ENCODE measurements around the gene IL34. TPM values are rescaled to one million over a fixed set of nuclear protein-coding genes. Genes with fewer than 3 reads are reported as not detected.

IL34 gene
- total and polyA plus RNA-seq, 2 of the 13 experiments (the other 11 are each of a cell fraction or from before 2014, with no cell fraction given) = 1.2 to 1.3 TPM

DNA sequence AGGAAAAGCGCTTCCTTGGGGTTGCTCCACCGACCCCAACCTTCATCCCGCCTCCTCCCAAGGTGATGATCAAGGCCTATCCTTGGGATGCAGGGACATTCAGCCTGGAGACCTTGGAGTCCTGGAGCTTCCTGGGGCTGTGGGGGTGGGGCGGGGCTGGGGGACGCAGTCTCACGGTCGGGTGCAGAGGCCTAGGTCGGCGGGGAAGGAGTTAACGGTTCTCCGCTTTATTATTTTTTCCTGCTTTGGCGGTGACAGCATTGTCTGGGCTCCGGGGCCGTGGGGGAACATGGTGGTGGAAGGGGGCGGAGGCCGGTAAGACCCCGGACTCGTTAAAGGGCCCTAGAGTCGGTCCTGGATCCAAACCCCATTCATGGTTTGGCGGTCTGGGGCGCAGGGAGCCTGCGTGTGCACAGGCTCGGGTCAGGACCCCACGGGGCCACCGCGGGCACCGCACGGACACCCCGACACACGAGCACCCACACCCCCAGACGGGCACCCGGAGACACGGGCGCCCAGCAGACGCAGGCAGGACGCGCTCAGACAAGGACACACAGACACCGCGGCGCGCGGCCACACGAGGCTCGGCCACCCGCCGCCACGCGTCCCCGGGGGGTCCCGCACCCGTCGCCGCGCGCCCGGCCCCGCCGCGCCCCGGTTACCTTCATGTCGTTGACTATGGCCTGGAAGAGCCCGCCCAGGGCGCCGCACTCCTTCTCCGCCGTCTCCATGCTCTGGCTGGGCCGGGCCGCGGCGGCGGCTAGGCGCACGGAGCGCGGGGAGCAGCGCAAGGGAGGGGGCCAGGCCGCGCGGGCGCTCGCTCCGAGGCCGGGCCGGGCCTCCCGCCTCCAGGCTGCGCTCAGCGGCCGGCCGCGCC, 38.9 kb downstream of the IL34 start (continued):
- no peak for TF ChIP-seq HOXA9 (CRISPR knock-in tag; IDR thresholded peaks at IDR 0.05; ENCODE audit: borderline replicate concordance)
- TF ChIP-seq NPAS2 (CRISPR knock-in tag; IDR thresholded peaks at IDR 0.05; ENCODE audit: borderline replicate concordance) = no peak
- peak; percentile 15; the same call in 1 of the 2 replicates for TF ChIP-seq YEATS4 (CRISPR knock-in tag; IDR thresholded peaks at IDR 0.05; ENCODE audit: borderline replicate concordance)
- no peak for TF ChIP-seq ZNF251 (CRISPR knock-in tag; IDR thresholded peaks at IDR 0.05)
- TF ChIP-seq BRD4 (CRISPR knock-in tag; IDR thresholded peaks at IDR 0.05) = no peak
- TF ChIP-seq, protein P1, sequence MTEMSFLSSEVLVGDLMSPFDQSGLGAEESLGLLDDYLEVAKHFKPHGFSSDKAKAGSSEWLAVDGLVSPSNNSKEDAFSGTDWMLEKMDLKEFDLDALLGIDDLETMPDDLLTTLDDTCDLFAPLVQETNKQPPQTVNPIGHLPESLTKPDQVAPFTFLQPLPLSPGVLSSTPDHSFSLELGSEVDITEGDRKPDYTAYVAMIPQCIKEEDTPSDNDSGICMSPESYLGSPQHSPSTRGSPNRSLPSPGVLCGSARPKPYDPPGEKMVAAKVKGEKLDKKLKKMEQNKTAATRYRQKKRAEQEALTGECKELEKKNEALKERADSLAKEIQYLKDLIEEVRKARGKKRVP (CRISPR knock-in tag; IDR thresholded peaks at IDR 0.05) = no peak
- TF ChIP-seq, protein P2, sequence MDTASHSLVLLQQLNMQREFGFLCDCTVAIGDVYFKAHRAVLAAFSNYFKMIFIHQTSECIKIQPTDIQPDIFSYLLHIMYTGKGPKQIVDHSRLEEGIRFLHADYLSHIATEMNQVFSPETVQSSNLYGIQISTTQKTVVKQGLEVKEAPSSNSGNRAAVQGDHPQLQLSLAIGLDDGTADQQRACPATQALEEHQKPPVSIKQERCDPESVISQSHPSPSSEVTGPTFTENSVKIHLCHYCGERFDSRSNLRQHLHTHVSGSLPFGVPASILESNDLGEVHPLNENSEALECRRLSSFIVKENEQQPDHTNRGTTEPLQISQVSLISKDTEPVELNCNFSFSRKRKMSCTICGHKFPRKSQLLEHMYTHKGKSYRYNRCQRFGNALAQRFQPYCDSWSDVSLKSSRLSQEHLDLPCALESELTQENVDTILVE (CRISPR knock-in tag; IDR thresholded peaks at IDR 0.05) = no peak
- no peak for TF ChIP-seq ZNF589 (CRISPR knock-in tag; conservative IDR thresholded peaks at IDR 0.05)
- TF ChIP-seq BHLHE40 (IDR thresholded peaks at IDR 0.05; ENCODE audit: low read length) = no peak
- TF ChIP-seq ZFP82 (CRISPR knock-in tag; IDR thresholded peaks at IDR 0.05; ENCODE audit: borderline replicate concordance) = no peak
- TF ChIP-seq, protein P3, sequence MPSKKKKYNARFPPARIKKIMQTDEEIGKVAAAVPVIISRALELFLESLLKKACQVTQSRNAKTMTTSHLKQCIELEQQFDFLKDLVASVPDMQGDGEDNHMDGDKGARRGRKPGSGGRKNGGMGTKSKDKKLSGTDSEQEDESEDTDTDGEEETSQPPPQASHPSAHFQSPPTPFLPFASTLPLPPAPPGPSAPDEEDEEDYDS (CRISPR knock-in tag; IDR thresholded peaks at IDR 0.05) = no peak
- TF ChIP-seq ARNTL (CRISPR knock-in tag; IDR thresholded peaks at IDR 0.05) = no peak; the same call in 1 of the 2 replicates
- TF ChIP-seq ZNF143 (CRISPR knock-in tag; IDR thresholded peaks at IDR 0.05) = no peak
- TF ChIP-seq ZKSCAN8 (CRISPR knock-in tag; IDR thresholded peaks at IDR 0.05; ENCODE audit: borderline replicate concordance) = no peak
- TF ChIP-seq KDM3A (CRISPR knock-in tag; IDR thresholded peaks at IDR 0.05; ENCODE audit: low read depth) = no peak
- TF ChIP-seq PAF1 (CRISPR knock-in tag; IDR thresholded peaks at IDR 0.05) = no peak
- TF ChIP-seq SKI (IDR thresholded peaks at IDR 0.05; ENCODE audit: partially characterized antibody) = peak; percentile 66
- TF ChIP-seq, protein P4, sequence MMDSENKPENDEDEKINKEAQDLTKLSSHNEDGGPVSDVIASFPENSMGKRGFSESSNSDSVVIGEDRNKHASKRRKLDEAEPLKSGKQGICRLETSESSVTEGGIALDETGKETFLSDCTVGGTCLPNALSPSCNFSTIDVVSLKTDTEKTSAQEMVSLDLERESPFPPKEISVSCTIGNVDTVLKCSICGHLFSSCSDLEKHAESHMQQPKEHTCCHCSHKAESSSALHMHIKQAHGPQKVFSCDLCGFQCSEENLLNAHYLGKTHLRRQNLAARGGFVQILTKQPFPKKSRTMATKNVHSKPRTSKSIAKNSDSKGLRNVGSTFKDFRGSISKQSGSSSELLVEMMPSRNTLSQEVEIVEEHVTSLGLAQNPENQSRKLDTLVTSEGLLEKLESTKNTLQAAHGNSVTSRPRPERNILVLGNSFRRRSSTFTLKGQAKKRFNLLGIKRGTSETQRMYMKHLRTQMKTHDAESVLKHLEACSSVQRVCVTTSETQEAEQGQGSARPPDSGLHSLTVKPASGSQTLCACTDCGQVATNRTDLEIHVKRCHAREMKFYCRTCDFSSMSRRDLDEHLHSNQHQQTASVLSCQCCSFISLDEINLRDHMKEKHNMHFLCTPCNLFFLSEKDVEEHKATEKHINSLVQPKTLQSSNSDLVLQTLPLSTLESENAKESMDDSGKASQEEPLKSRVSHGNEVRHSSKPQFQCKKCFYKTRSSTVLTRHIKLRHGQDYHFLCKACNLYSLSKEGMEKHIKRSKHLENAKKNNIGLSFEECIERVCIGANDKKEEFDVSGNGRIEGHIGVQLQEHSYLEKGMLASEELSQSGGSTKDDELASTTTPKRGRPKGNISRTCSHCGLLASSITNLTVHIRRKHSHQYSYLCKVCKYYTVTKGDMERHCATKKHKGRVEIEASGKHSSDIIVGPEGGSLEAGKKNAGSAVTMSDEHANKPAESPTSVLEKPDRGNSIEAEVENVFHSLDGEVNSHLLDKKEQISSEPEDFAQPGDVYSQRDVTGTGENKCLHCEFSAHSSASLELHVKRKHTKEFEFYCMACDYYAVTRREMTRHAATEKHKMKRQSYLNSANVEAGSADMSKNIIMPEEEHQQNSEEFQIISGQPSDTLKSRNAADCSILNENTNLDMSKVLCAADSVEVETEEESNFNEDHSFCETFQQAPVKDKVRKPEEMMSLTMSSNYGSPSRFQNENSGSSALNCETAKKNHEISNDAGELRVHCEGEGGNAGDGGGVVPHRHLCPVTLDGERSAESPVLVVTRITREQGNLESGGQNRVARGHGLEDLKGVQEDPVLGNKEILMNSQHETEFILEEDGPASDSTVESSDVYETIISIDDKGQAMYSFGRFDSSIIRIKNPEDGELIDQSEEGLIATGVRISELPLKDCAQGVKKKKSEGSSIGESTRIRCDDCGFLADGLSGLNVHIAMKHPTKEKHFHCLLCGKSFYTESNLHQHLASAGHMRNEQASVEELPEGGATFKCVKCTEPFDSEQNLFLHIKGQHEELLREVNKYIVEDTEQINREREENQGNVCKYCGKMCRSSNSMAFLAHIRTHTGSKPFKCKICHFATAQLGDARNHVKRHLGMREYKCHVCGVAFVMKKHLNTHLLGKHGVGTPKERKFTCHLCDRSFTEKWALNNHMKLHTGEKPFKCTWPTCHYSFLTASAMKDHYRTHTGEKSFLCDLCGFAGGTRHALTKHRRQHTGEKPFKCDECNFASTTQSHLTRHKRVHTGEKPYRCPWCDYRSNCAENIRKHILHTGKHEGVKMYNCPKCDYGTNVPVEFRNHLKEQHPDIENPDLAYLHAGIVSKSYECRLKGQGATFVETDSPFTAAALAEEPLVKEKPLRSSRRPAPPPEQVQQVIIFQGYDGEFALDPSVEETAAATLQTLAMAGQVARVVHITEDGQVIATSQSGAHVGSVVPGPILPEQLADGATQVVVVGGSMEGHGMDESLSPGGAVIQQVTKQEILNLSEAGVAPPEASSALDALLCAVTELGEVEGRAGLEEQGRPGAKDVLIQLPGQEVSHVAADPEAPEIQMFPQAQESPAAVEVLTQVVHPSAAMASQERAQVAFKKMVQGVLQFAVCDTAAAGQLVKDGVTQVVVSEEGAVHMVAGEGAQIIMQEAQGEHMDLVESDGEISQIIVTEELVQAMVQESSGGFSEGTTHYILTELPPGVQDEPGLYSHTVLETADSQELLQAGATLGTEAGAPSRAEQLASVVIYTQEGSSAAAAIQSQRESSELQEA (CRISPR knock-in tag; IDR thresholded peaks at IDR 0.05; ENCODE audit: not compliant biosample characterization) = no peak
